HG02870 (cell line): ENCODE data around the gene SAMD4A.

Source experiments
- ATAC-seq: cut with Tn5 transposase; IDR thresholded peaks from one replicate; pipeline ENCODE4 v1.9.1; 2021; ENCODE audit warnings: mild to moderate bottlenecking, moderate library complexity; ENCODE audit not compliant: unreplicated experiment

The SAMD4A gene

GRCh38 chr14:54629635-54630360, 62.9 kb downstream of the SAMD4A start:
- no peak for ATAC-seq

- ATAC-seq: no peak
Measured at GRCh38 chr14:54631016-54631415, 64.1 kb downstream of the SAMD4A start.

GRCh38 chr14:54632452-54632851, 65.5 kb downstream of the SAMD4A start:
- ATAC-seq: no peak

- no peak for ATAC-seq
Measured at GRCh38 chr14:54633076-54633475, 66.1 kb downstream of the SAMD4A start.

- ATAC-seq: no peak
Measured at GRCh38 chr14:54637270-54638134, 70.6 kb downstream of the SAMD4A start.

- no peak for ATAC-seq
Measured at GRCh38 chr14:54638135-54638446, 71.2 kb downstream of the SAMD4A start.

GRCh38 chr14:54639611-54640010, 72.7 kb downstream of the SAMD4A start:
- ATAC-seq: no peak

GRCh38 chr14:54640506-54640905, 73.6 kb downstream of the SAMD4A start:
- ATAC-seq: no peak

- ATAC-seq: no peak
Measured at GRCh38 chr14:54642121-54642520, 75.2 kb downstream of the SAMD4A start.

- no peak for ATAC-seq
Measured at GRCh38 chr14:54642801-54643695, 76.1 kb downstream of the SAMD4A start.

GRCh38 chr14:54643696-54644176, 76.8 kb downstream of the SAMD4A start:
- no peak for ATAC-seq

GRCh38 chr14:54645639-54646038, 78.7 kb downstream of the SAMD4A start:
- ATAC-seq: no peak

- no peak for ATAC-seq
Measured at GRCh38 chr14:54646626-54647025, 79.7 kb downstream of the SAMD4A start.

- ATAC-seq: no peak
Measured at GRCh38 chr14:54647378-54647777, 80.5 kb downstream of the SAMD4A start.

GRCh38 chr14:54649056-54649455, 82.1 kb downstream of the SAMD4A start:
- ATAC-seq: no peak

GRCh38 chr14:54650331-54650958, 83.5 kb downstream of the SAMD4A start:
- no peak for ATAC-seq

GRCh38 chr14:54650959-54651351, 84.0 kb downstream of the SAMD4A start:
- no peak for ATAC-seq

- no peak for ATAC-seq
Measured at GRCh38 chr14:54651649-54652048, 84.7 kb downstream of the SAMD4A start.

GRCh38 chr14:54652188-54652587, 85.3 kb downstream of the SAMD4A start:
- no peak for ATAC-seq

- no peak for ATAC-seq
Measured at GRCh38 chr14:54652605-54653052, 85.7 kb downstream of the SAMD4A start.
